HG03354 (cell line): ENCODE measurements around the gene CTU1.

Source experiments
- ATAC-seq: cut with Tn5 transposase; IDR thresholded peaks from one replicate; pipeline ENCODE4 v1.9.1; 2021; ENCODE audit warnings: mild to moderate bottlenecking; ENCODE audit not compliant: unreplicated experiment, poor library complexity, severe bottlenecking

Gene CTU1

GRCh38 chr19:51090471-51090870 lies 17.7 kb downstream of the CTU1 start:
- ATAC-seq: no peak

- ATAC-seq: no peak
Observed at GRCh38 chr19:51089786-51090185, 18.4 kb downstream of the CTU1 start.

- no peak for ATAC-seq
Observed at GRCh38 chr19:51086153-51086850, 21.9 kb downstream of the CTU1 start.

- no peak for ATAC-seq
Observed at GRCh38 chr19:51084505-51084904, 23.7 kb downstream of the CTU1 start.

GRCh38 chr19:51083783-51084182 lies 24.4 kb downstream of the CTU1 start:
- no peak for ATAC-seq

GRCh38 chr19:51083181-51083580 lies 25.0 kb downstream of the CTU1 start:
- no peak for ATAC-seq

GRCh38 chr19:51082611-51083010 lies 25.6 kb downstream of the CTU1 start, which contains the start of gene KLK14:
Gene KLK14, minus strand, starts transcription at chr19:51082887. Its CDS starts 273 bp downstream, at chr19:51082614.
- ATAC-seq: no peak

- ATAC-seq: no peak
Observed at GRCh38 chr19:51081476-51081875, 26.7 kb downstream of the CTU1 start.

GRCh38 chr19:51079481-51080110 lies 28.6 kb downstream of the CTU1 start:
- no peak for ATAC-seq

- no peak for ATAC-seq
Observed at GRCh38 chr19:51078731-51079130, 29.5 kb downstream of the CTU1 start.

- no peak for ATAC-seq
Observed at GRCh38 chr19:51078104-51078503, 30.1 kb downstream of the CTU1 start.

- ATAC-seq: no peak
Observed at GRCh38 chr19:51076631-51077213, 31.5 kb downstream of the CTU1 start.

- no peak for ATAC-seq
Observed at GRCh38 chr19:51075998-51076397, 32.2 kb downstream of the CTU1 start.

GRCh38 chr19:51071095-51071405 lies 37.2 kb downstream of the CTU1 start:
- no peak for ATAC-seq

- no peak for ATAC-seq
Observed at GRCh38 chr19:51070334-51071094, 37.7 kb downstream of the CTU1 start.

GRCh38 chr19:51066393-51067186 lies 41.6 kb downstream of the CTU1 start:
- no peak for ATAC-seq

- no peak for ATAC-seq
Observed at GRCh38 chr19:51065221-51065960, 42.8 kb downstream of the CTU1 start.

GRCh38 chr19:51064534-51065220 lies 43.5 kb downstream of the CTU1 start, which contains the start of gene KLK13:
Gene KLK13, minus strand, starts transcription at chr19:51065092. Its CDS starts 25 bp downstream, at chr19:51065067.
- ATAC-seq: no peak
